Renal cortex interstitium (tissue), 11 donors: ENCODE results near the gene CAPN11. TPM values are rescaled to one million over a fixed set of nuclear protein-coding genes. Genes with fewer than 3 reads are reported as not detected.
"Not testable (repeated sequence)": the region's sequence is repeated elsewhere in the genome, so short reads cannot be mapped to it uniquely, and the experiment has no call there.

Source experiments
- DNase-seq, 11 donors: peaks; one replicate each; pipeline ENCODE4 v3.0.0-alpha.2; 2013; ENCODE audit warnings: low read depth in 9 of 11, low spot score in 4 of 11; ENCODE audit errors: extremely low read depth in 1 of 11
- polyA plus RNA-seq, 3 donors: library from polyadenylated mRNA; unstranded; fragments of 120-200 nt; gene quantifications; one replicate each; pipeline ENCODE4 v1.2.1, GENCODE V29; 2013; ENCODE audit not compliant: insufficient read length in 3 of 3

CAPN11 gene
- polyA plus RNA-seq, 3 donors, result 0.14 to 0.20 TPM; not detected in 1

DNA sequence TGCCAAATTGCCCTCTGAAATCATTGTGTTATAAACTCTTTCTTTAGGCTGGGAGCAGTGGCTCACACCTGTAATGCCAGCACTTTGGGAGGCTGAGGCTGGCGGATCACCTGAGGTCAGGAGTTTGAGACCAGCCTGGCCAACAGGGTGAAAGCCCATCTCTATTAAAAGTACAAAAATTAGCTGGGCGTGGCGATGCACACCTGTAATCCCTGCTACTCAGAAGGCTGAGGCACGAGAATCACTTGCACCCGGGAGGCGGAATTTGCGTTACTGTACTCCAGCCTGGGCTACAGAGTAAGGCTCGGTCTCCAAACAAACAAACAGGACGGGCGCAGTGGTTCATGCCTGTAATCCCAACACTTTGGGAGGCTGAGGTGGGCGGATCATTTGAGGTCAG lies 37.7 kb downstream of the CAPN11 start:
- not testable (repeated sequence) for DNase-seq

GRCh38 chr6:44198684-44199083 lies 40.1 kb downstream of the CAPN11 start:
- DNase-seq, result no peak

- DNase-seq, result no peak
Observed at GRCh38 chr6:44199883-44200282, 41.3 kb downstream of the CAPN11 start.

GRCh38 chr6:44201200-44201599 lies 42.6 kb downstream of the CAPN11 start:
- DNase-seq, result no peak

DNA sequence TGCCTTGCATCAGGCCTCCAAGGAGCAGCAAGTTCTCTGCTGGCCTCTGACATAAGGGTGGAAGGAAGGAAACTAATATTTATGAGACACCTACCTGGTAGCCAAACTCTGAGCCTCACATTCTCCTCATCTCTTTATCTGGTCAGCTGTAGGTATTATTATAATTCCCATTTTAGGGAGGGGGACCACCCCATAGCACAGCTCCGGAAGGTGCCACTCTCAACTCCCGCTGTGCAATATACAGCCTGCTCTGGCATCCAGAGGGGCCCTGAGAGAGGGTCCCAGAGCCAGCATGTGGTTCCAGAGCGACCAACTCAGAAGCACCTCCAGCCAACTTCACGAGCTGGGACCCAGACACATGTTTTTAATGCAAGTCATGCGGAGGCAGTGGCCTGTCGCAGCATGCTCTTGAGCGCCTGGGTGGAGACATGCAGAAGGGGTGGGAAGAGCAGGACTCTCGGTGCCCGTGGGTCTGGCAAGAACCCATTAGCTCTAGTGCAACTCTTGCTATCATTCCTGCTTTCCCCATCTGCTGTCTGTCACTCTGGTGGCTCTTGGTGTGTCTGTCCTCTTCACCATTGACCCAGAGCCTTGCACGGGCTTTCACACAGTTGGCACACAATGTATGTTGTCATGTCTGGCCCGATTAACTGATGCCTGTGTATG lies 43.2 kb downstream of the CAPN11 start:
- no peak for DNase-seq

DNA sequence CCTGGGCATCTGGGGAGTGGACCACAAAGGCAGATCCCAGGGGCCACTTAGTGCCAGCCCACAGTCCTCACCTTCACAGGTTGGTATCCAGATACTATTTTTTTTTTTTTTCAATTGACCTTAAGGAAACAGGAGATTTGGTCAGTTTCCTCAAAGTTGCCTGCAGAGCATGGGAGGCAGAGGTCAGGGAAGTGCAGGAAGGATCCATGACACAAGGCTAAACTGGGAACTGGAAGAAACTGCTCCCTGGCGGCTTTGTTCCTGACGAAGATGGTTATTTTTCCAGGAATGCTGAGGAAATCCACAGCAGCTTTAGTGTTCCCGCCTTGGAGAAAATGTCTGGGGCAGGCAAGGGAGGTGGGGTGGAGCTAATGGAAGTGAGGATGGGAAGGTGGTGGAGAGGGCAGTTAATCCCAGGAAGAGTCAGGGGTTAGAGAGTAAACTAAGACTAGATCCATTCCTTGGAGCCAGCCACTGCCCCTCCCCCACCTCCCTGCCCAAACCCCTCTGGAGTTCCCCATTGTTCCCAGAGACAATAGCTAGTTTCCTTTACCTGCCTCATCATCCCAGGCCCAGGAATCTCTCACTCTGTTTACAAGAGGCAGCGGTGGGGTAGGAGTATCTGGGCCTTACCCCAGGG lies 43.8 kb downstream of the CAPN11 start:
- no peak for DNase-seq

- no peak for DNase-seq
Observed at GRCh38 chr6:44202972-44203750, 44.5 kb downstream of the CAPN11 start.

- no peak for DNase-seq
Observed at GRCh38 chr6:44203955-44204354, 45.3 kb downstream of the CAPN11 start.

- no peak for DNase-seq
Observed at GRCh38 chr6:44207966-44208365, 49.3 kb downstream of the CAPN11 start.

- DNase-seq, result no peak
Observed at GRCh38 chr6:44211284-44211683, 52.7 kb downstream of the CAPN11 start.

DNA sequence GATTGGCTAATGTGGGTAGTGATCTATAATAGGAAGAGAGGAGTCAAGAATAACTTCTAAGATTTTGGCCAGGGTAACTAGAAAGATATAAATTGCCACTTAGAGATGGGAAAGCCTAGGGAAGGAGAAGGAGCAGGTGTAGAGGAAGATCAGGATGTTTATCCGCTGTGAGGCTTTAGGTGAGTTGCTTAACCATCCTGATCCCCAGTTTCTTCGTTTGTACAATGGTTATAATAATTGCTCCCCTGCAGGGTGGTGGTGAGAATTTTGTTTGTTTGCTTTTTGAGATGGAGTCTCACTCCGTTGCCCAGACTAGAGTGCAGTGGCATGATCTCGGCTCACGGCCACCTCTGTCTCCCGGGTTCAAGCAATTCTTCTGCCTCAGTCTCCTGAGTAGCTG lies 55.7 kb downstream of the CAPN11 start:
- no peak for DNase-seq

DNA sequence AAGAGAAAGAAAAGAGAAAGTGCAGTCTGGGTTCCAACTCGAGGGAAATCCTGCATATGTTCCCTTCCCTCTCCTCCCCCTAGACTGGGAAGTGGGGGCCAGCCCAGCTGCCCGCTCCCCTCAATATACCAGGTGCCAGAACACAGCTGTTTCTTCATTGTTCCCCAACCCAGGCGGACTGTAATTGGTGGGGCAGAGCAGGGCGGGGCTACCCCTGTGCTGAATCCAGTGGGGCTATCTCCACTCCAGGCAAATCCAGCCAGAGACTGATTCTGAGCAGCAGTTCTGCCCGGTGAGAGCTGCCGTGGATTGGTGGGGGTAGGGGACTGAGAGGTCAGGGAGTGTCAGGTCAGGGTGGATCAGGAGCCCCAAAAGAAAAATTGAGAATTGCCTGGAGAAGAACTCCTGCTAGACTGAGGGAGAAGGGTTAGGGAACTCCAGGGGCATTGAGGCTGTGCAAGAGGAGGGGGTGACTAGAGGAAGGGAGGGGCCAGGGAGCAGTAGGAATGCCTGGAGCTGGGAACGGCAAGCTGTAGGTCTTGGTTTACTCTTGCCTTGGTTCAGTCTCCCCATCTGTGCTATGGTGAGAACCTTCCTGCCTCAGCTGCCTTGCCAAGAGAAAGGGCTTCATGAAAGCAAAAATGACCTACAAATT lies 58.2 kb downstream of the CAPN11 start, which contains the start of gene MYMX:
Gene MYMX, plus strand, starts transcription at position 250 of the 655 bp plus-strand sequence. CDS start 546 bp downstream, outside the sequence.
- no peak for DNase-seq

- no peak for DNase-seq
Observed at GRCh38 chr6:44217332-44218143, 58.9 kb downstream of the CAPN11 start.

GRCh38 chr6:44219053-44219814 lies 60.6 kb downstream of the CAPN11 start:
- peak in 9 of 11 donors; percentile 71 to 91 (median 86) for DNase-seq

DNA sequence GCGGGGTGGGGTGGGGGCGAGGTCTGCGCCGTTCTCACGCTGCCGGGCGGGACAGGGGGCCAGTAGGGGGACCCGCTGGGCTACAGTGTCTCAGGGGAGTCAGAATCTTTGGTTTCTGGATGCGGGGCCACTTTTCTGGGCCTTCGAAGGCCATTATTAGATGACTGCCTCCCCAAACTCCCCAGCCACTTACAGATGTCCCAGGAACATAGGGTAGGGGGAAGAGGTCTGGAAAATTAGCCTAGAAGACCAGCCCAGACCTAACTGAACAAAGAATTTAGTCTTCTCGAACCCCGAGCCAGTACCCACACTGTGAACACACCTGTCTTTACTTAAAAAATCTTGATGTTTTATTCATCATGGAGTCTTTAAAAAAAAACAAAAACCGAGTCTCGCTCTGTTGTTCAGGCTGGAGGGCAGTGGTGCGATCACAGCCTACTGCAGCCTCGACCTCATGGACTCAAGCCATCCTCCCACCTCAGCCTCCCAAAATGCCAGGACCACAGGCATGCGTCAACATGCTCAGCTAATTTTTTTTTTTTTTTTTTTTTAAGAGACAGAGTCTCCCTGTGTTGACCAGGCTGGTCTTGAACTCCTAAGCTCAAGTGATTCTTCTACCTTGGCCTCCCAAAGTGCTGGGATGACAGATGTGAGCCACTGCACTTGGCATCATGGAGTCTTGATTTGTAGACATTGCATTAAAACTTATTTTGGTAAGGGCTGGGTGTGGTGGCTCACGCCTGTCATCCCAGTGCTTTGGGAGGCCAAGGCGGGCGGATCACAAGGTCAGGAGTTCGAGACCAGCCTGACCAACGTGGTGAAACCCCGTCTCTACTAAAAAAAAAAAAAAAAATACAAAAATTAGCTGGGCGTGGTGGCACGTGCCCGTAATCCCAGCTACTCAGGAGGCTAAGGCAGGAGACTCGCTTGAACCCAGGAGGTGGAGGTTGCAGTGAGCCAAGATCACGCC lies 61.5 kb downstream of the CAPN11 start:
- DNase-seq, result no peak

GRCh38 chr6:44220913-44221290 lies 62.3 kb downstream of the CAPN11 start:
- DNase-seq, result no peak
